H1 (cell line): ENCODE data around the gene MPST. TPM values are rescaled to one million over a fixed set of nuclear protein-coding genes. Genes with fewer than 3 reads are reported as not detected.

Experiments
- ATF2 ChIP-seq: IDR thresholded peaks from 2 replicates; pipeline ENCODE4 v1.6.1; 2012; ENCODE audit warnings: low read length, inconsistent platforms
- CBX8 ChIP-seq: fragments of 300-800, 300-1000 bp; sonication (generic); IDR thresholded peaks from 2 replicates; pipeline ENCODE4 v1.7.1; 2016; ENCODE audit warnings: low read depth, low read length, borderline replicate concordance
- CHD2 ChIP-seq: IDR thresholded peaks from 2 replicates; pipeline ENCODE4 v1.6.1; 2012; ENCODE audit warnings: low read length, improper control_type of control experiment
- CHD7 ChIP-seq: fragments of 300-600 bp; sonication (generic); IDR thresholded peaks from 2 replicates; pipeline ENCODE4 v1.7.1; 2012; ENCODE audit warnings: low read length, moderate library complexity, mild to moderate bottlenecking, inconsistent platforms; ENCODE audit not compliant: insufficient replicate concordance
- FOSL1 ChIP-seq: IDR thresholded peaks from 2 replicates; pipeline ENCODE4 v1.6.1; 2011; ENCODE audit warnings: mild to moderate bottlenecking, low read depth, low read length, moderate library complexity; ENCODE audit not compliant: insufficient read depth
- HDAC2 ChIP-seq, 2 experiments: fragments of 300-600 bp in 1 of 2; sonication (generic) in 1 of 2; IDR thresholded peaks; 2 replicates each; pipeline ENCODE4 v1.6.1; 2011 to 2012; ENCODE audit warnings: low read depth in 2 of 2, low read length in 2 of 2, mild to moderate bottlenecking in 2 of 2, moderate library complexity in 2 of 2, borderline replicate concordance in 1 of 2, inconsistent platforms in 1 of 2
- POLR2A ChIP-seq, 2 experiments: IDR thresholded peaks; 1 replicate in 1 of 2; 2 replicates in 1 of 2; pipeline ENCODE4 v1.6.1; 2011; ENCODE audit warnings: low read depth in 2 of 2, low read length in 2 of 2, mild to moderate bottlenecking in 2 of 2; ENCODE audit errors: control extremely low read depth in 1 of 2
- RAD21 ChIP-seq, 2 experiments: IDR thresholded peaks in 1 of 2; conservative IDR thresholded peaks in 1 of 2; 2 replicates each; pipeline ENCODE4 v1.6.1; 2011; ENCODE audit warnings: low read depth in 2 of 2, low read length in 2 of 2, improper control_type of control experiment in 1 of 2, inconsistent platforms in 1 of 2, mild to moderate bottlenecking in 1 of 2, moderate library complexity in 1 of 2
- TAF7 ChIP-seq: optimal IDR thresholded peaks from 2 replicates; pipeline ENCODE3; 2011; ENCODE audit warnings: low read depth, mild to moderate bottlenecking, inconsistent platforms, low read length, moderate library complexity, borderline replicate concordance
- polyA plus RNA-seq, 7 experiments: library from polyadenylated mRNA; depleted of rRNA in 3 of 7; stranded (reverse) in 5 of 7; unstranded in 2 of 7; fragments of >200 nt in 5 of 7; fragments of 200-250 nt in 2 of 7; gene quantifications; 1 replicate in 5 of 7; 2 replicates in 1 of 7; 4 replicates in 1 of 7; pipeline versions ENCODE4 v1.2.1 to v1.2.3, GENCODE V29; 2011 to 2013; ENCODE audit warnings: missing spikeins in 2 of 7, mixed read lengths in 2 of 7
- total RNA-seq: library from RNA; stranded (reverse); fragmentation: NEBNext Ultra II Directional; extraction: Animal tissue kit (Norgen Biotek cat#: 25700); gene quantifications from 2 replicates; pipeline ENCODE4 v1.2.1, GENCODE V29; 2021

The MPST gene
- total and polyA plus RNA-seq, 2 of the 8 experiments (the other 6 are each of a cell fraction or from before 2014, with no cell fraction given), result 86.0 to 124 TPM

- TF ChIP-seq CHD7, result no peak
- peak in 1 of 2 experiments; percentile 31; a peak in 1 of 3 replicates for TF ChIP-seq POLR2A (IDR thresholded peaks at IDR 0.05; ENCODE audit: control extremely low read depth in 1 of 2, low read depth in 2 of 2, low read length in 2 of 2)
- no peak for TF ChIP-seq RAD21 (IDR thresholded peaks at IDR 0.05 in 1 of 2, conservative IDR thresholded peaks at IDR 0.05 in 1 of 2; ENCODE audit: low read depth in 2 of 2, low read length in 2 of 2)
- no peak for TF ChIP-seq ATF2
- no peak for TF ChIP-seq CHD2
- TF ChIP-seq CBX8, result no peak
- no peak for TF ChIP-seq TAF7
- TF ChIP-seq FOSL1, result no peak
- TF ChIP-seq HDAC2 (IDR thresholded peaks at IDR 0.05; ENCODE audit: borderline replicate concordance in 1 of 2, low read depth in 2 of 2, low read length in 2 of 2), result peak in 1 of 2 experiments; percentile 60; a peak in 1 of 4 replicates
Observed at GRCh38 chr22:37011472-37011871, 8.1 kb upstream of the MPST start (continued).
